GM19372 (cell line): Measurements from ENCODE around the gene SNX32.

Experiments
- ATAC-seq: cut with Tn5 transposase; IDR thresholded peaks from one replicate; pipeline ENCODE4 v1.9.1; 2021; ENCODE audit warnings: mild to moderate bottlenecking, low read depth, moderate library complexity; ENCODE audit not compliant: unreplicated experiment

The SNX32 gene

GRCh38 chr11:65796726-65797601 lies 36.8 kb upstream of the SNX32 start:
- no peak for ATAC-seq

GRCh38 chr11:65797711-65798110 lies 36.1 kb upstream of the SNX32 start:
- no peak for ATAC-seq

- no peak for ATAC-seq
Measured at GRCh38 chr11:65798882-65799281, 34.9 kb upstream of the SNX32 start.

GRCh38 chr11:65801153-65801987 lies 32.4 kb upstream of the SNX32 start:
- ATAC-seq = no peak

GRCh38 chr11:65802841-65803240 lies 30.9 kb upstream of the SNX32 start:
- ATAC-seq = no peak

- ATAC-seq = no peak
Measured at GRCh38 chr11:65803797-65804492, 29.8 kb upstream of the SNX32 start.

- ATAC-seq = no peak
Measured at GRCh38 chr11:65806979-65807378, 26.8 kb upstream of the SNX32 start.

- ATAC-seq = no peak
Measured at GRCh38 chr11:65808744-65809341, 24.9 kb upstream of the SNX32 start.

GRCh38 chr11:65809496-65809895 lies 24.3 kb upstream of the SNX32 start:
- ATAC-seq = no peak

- no peak for ATAC-seq
Measured at GRCh38 chr11:65810046-65810868, 23.5 kb upstream of the SNX32 start.

GRCh38 chr11:65811764-65812475 lies 21.8 kb upstream of the SNX32 start:
- ATAC-seq = no peak

GRCh38 chr11:65814131-65814985 lies 19.4 kb upstream of the SNX32 start:
- no peak for ATAC-seq

GRCh38 chr11:65814986-65815565 lies 18.7 kb upstream of the SNX32 start:
- no peak for ATAC-seq

GRCh38 chr11:65816696-65817095 lies 17.1 kb upstream of the SNX32 start:
- ATAC-seq = no peak

GRCh38 chr11:65817312-65817834 lies 16.4 kb upstream of the SNX32 start:
- no peak for ATAC-seq

- ATAC-seq = peak; percentile 77
Measured at GRCh38 chr11:65817835-65818680, 15.7 kb upstream of the SNX32 start.

GRCh38 chr11:65821107-65821506 lies 12.7 kb upstream of the SNX32 start:
- no peak for ATAC-seq
